GM19035 (cell line): Measurements from ENCODE around the gene PIGC.

Experiments
- ATAC-seq: cut with Tn5 transposase; IDR thresholded peaks from one replicate; pipeline ENCODE4 v1.9.1; 2021; ENCODE audit not compliant: unreplicated experiment

The PIGC gene

GRCh38 chr1:172431721-172432192 is 12.1 kb downstream of the PIGC start:
- no peak for ATAC-seq

- no peak for ATAC-seq
These were observed 12.7 kb downstream of the PIGC start for GRCh38 chr1:172431204-172431603.

- no peak for ATAC-seq
These were observed 13.8 kb downstream of the PIGC start for GRCh38 chr1:172430128-172430454.

- ATAC-seq = no peak
These were observed 14.3 kb downstream of the PIGC start for GRCh38 chr1:172429331-172430127.

DNA sequence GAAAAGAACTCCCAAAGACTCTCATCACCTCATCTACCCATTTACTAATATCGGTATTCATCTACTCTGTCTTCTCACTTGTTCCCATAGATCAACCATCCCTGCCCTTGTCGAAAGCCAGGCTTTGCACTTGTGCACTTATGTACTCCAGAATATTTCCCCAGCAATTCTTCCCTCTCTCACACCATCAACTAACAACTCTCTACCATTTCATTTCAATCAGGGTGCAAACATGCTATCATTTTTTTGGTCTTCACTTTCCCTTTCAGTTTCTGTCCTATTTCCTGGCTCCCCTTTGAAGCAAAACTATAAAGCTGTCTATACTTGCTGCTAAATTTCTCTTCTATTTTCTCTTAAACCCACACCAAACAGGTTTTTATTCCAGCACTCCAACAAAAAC is 16.7 kb downstream of the PIGC start:
- ATAC-seq = no peak

DNA sequence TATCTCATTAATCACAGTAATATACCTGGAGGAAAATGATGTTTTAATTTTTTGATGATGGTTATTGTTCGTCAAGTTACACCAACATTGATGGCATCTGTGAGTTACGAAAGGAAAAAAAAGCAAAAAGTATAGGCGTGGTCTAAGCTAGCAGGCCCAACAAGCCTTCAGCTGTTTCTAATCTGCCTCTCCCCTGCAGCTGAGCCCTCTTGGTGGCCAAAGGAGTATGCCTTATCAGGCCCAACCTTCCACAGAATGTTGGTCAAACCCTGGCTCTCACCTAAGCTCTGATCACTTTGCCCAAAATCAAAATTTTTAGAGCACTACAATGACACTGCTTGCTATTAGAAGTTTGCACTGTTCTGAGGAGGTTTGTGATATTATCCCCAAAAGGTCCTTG is 18.5 kb downstream of the PIGC start:
- no peak for ATAC-seq

DNA sequence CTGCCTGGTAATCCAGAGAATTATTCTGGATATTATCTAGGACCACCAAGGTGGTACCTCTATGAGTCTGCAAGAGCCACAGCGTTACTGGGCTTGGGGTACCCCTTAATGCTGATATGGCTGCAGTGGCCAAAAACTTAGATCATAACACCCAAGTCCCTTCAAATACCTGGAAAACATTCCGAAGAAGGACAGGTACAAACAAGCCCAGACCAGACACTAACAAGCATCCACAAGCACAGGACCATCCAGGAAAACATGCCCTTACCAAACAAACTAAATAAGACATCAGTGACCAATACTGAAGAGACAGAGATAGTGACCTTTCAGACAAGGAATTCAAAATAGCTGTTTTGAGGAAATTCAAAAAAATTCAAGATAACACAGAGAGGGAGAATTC is 20.5 kb downstream of the PIGC start:
- ATAC-seq = no peak

GRCh38 chr1:172421974-172422604 is 21.8 kb downstream of the PIGC start:
- ATAC-seq = no peak

DNA sequence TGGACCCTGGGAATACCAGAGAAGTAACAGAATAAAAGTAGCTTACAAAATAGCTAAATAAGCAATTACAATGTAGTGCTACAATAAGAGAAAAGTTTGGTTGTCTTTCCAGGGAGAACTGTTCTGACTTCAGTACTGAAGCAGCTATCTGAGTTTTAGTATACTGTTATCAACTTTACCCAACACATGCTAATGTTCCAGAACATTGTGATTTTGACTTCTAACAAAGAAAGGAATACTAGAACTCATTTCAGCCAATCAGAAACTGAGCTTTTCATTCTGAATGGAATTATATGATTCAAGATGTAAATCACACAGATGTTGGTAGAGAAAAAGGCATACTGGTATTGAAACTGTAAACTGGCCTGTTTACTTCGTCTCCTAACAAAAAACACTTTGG is 23.5 kb downstream of the PIGC start, which contains the start of gene C1orf105:
Gene C1orf105 (plus strand): TSS at position 301 of the 400 bp plus-strand sequence. CDS start 201 bp downstream, outside the sequence.
- ATAC-seq = no peak

- no peak for ATAC-seq
These were observed 26.3 kb downstream of the PIGC start for GRCh38 chr1:172417557-172417956.

DNA sequence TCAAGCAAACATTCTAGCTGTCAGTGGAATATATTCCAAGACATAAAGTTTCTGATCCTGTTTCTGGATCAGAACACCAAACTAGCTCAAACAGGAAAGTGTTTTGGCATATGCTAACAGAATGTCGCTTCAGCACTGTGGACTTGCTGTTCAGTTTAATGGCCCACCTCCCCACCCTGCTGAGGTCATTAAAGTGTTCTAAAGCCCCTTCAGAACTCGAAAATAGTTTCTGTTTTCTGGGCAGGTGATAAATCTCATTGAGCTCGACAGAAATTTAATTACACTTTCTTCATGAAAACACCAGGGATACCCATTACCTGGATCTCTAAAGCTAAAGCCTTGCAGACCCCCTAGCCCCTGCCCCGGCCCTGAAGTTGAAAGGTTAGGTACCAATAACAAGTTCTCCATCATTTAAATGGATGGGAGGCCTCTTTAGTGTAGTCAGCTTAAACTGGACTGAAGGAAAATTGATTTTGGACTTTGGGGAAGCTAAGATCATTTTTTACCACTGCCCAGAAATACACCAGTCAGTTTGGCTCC is 27.3 kb downstream of the PIGC start:
- ATAC-seq = no peak

GRCh38 chr1:172414331-172414730 is 29.5 kb downstream of the PIGC start:
- ATAC-seq = no peak

- ATAC-seq = no peak
These were observed 32.0 kb downstream of the PIGC start for GRCh38 chr1:172411791-172412338.

DNA sequence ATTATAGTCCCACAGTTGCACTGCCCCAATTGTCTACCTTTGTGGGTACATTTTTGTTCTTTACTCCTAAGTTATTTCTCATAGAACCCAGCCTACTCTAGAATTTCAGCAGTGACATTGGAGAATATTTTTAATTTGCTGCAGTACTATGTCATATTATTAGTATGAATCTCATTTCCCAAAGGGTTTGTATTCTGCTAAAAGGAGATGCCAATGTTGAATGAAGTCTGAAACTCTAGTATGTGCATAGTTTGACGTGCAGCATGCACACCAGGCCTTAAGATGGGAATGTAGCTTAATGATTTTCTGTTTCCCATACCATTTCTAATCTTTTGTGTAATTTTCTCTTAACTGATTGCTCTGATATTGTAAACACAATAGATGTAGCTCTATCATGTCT is 33.8 kb downstream of the PIGC start:
- no peak for ATAC-seq

DNA sequence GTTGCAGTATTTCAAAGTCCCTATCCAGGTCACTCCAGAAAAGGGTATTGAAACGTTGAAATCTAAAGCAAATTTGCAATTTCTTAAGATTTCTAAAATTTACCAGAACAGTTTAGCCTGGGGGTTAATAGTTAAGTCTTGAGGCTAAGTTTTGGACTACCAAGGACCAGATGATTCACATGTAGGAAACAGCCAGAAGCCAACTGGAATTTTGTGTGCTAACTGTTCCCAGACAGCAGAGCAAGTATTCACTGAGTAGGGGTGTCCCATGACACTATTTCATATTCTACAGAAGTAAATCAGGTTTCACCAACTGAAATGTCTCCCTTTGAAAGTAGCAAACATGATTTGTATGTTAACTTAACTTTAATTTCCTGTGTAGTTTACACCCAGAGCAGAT is 34.9 kb downstream of the PIGC start:
- ATAC-seq = no peak

DNA sequence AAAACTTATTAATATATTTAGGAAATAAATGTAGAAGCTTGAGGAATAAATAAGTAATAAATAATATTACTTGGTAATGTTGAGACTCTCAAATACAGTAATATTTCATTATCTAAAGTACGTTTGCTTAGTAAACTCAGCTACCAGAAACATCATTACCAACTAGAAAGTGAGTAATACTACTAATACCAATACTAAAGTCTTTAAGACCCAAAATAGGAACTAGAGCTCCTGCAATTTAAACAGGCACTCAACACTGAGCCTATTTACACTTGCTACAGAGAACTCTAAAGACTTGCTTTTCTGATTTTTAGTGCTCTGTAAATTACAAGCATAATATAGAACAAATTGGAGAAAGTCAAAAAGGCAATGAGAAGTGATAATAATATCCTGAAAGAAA is 36.9 kb downstream of the PIGC start:
- ATAC-seq = no peak

DNA sequence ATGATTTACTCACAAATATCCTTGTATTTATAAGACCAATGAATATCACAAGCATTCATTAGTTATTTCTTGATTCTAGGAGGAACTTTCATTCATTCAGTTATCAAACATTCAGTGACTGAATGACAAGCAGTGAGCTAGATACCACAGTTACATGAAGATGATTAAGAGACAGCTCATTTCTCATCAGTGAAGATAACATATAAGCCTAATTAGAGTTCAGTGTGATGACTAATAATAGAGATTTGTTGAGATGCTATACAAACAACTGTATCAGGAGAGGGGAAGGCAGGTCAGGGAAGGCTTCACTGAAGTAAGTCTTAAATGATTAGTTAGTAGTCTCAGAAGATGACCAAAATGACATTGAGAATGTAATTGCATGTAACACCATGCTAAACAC is 38.0 kb downstream of the PIGC start:
- ATAC-seq = no peak

DNA sequence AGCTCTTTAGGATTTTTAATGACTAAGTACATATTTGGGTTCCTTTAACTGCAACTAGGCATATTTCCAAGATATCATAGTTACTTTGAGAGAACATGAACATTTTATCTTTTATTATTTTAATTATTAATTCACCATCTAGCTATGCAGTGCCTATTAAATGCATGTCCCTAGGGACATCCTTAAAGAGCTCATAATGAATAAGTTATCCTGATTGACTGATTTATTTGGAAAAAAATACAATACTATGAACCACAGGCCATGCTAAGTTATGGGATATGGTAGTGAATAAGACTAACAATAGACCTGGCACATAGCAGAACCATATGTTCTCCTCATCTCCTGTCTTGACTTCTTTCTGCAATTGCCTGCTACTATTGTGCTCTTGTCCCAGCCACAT is 39.7 kb downstream of the PIGC start:
- ATAC-seq = no peak

DNA sequence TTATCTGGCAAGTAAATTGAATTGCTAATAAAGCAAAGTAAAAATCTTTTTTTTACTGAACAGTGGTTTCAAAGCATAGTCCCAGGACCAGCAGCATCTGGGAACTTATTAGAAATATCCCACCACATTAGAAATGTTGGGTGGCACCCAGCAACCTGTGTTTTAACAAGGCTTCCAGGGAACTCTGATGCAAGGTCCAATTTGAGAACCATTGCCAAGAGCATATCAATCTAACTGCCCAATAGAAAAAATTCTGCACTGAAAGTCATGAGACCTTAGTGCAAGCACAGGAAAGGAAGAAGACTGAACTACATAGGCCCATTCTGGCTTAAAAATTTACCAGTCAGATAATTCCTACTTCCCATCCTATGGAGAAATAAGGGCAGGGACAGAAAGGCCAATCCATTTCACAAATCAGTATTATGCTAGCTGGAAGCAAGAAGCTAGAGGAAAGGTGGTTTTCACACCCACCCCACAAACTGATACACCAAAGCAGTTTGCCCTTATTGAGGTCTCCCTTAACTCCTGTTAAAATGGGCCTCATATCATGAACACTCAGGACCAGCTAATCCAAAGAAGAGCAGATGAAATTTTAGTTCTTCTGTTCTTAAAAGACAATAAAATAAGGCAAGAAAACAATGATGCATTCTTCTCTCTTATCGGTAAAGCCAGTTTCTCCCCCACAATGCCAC is 40.8 kb downstream of the PIGC start:
- ATAC-seq = no peak

DNA sequence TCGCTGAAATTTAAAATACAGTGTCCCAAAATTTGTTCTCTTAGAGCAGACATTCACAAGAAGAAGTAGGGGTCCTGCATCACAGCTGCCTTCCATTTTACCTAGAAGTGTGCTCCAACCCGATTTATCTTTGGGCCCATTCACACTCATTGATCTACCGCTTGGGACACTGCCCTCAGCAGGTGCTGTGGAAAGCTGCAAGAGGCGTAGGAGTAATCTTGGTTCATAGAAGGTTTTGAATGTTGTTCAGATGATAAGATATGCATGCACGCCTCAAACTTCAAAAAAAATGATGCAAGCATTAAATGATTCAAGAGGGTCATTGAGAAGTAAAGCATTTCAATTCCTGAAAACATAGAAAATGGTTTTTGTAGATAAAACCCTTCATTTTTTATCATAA is 42.0 kb downstream of the PIGC start:
- ATAC-seq = no peak

DNA sequence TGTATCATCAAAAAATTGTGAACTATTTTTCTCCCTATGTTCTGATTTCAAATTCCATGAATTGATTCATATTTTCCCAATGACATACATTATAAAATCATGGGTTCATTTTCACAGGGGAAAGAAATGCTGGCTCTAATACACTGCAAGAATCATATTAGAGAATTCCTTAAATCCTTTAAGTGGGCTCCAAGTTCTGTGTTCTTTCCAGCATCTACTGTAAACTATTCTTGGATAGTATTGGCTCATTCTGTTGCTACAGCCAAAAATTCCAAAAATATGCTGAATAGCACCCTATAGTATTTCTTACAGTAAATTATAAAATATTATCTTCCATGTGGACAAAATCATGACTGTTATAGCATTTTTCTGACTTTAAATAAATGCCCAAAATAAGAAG is 42.4 kb downstream of the PIGC start:
- ATAC-seq = no peak

DNA sequence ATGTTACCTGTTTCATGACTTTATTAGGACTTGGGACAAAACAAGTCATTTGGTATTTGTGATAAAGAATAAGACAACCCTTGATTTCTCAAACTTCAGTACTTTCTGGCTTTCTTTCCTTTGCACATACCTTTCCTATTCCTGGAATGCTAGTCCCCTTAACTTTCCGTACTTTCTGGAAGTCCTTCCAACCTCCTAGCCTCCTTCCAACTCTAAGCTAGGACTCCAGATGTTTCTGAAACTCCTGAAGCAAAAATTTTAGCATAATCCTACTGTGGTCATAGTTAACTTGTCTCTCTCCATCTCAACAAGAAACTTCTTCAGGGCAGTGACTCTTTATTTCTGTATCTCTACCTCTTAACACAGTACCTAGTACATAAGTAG is 43.2 kb downstream of the PIGC start:
- no peak for ATAC-seq
